AG04450 (cell line): ENCODE results near the gene JHY. TPM values are rescaled to one million over a fixed set of nuclear protein-coding genes. Genes with fewer than 3 reads are reported as not detected.
"Not testable (repeated sequence)": the region's sequence is repeated elsewhere in the genome, so short reads cannot be mapped to it uniquely, and the experiment has no call there.

Experiments
- CTCF ChIA-PET: fragments of 300-600, 350-600 bp; formaldehyde crosslinking; extraction: SDS; loops from one replicate; lab custom pipeline; 2022; ENCODE audit warnings: antibody characterized with exemption, inconsistent platforms; lab: Charles Lee
- POLR2A ChIA-PET: fragments of 350-600 bp; formaldehyde crosslinking; extraction: SDS; loops from one replicate; lab custom pipeline; 2021; ENCODE audit warnings: antibody characterized with exemption, inconsistent platforms; lab: Yijun Ruan, JAX
- DNase-seq: peaks from one replicate; pipeline ENCODE4 v3.0.0-alpha.2; 2011; ENCODE audit warnings: low read depth, low spot score
- H3K27ac ChIP-seq: one replicate; pipeline ENCODE4 v1.5.1; 2012; ENCODE audit warnings: low read depth, low read length, control low read depth
- H3K27me3 ChIP-seq: one replicate; pipeline ENCODE4 v1.6.0; 2012; ENCODE audit warnings: low read length; ENCODE audit not compliant: control insufficient read depth, insufficient read depth
- H3K4me3 ChIP-seq: 2 replicates; pipeline ENCODE4 v1.5.1; 2011; ENCODE audit warnings: mild to moderate bottlenecking, low read depth, low read length, control low read depth
- H3K9me3 ChIP-seq: 2 replicates; pipeline ENCODE4 v1.5.1; 2012; ENCODE audit warnings: low read length; ENCODE audit not compliant: control insufficient read depth, insufficient read depth
- CTCF ChIP-seq: IDR thresholded peaks from 2 replicates; pipeline ENCODE4 v1.5.1; 2011; ENCODE audit warnings: low read depth, low read length, control low read depth, inconsistent platforms
- polyA plus RNA-seq: library from polyadenylated mRNA; depleted of rRNA; stranded (reverse); fragments of >200 nt; gene quantifications from 2 replicates; pipeline ENCODE4 v1.2.3, GENCODE V29; 2011

The JHY gene
- polyA plus RNA-seq, 1 experiment: 1.4 TPM

- ChIA-PET POLR2A (interaction anchor here (1.0 kb wide), 1 partner anchor 225 kb away, joined by 4 read pairs; no protein-coding TSS in a partner anchor), CTCF (interaction anchor here (0.5 to 14.5 kb wide), 42 partner anchors 10 to 280 kb away, joined by 3 to 503 read pairs (median 5); partner anchors contain the start of gene UBASH3B)
- no peaks in the 10 kb centered on the region for H3K9me3 ChIP-seq
- DNase-seq: peak; percentile 59
- TF ChIP-seq CTCF: peak; percentile 69
- no peaks in the 10 kb centered on the region for H3K27me3 ChIP-seq
- no peak overlapping the region for H3K4me3 ChIP-seq
- H3K27ac ChIP-seq: no peak overlapping the region
These were observed 28.6 kb upstream of the JHY start for GRCh38 chr11:122853971-122854446.

- no peaks in the 10 kb centered on the region for H3K9me3 ChIP-seq
- ChIA-PET CTCF (interaction anchor here (3.2 to 6.5 kb wide), 4 partner anchors 9 to 193 kb away, joined by 39 to 324 read pairs (median 58); no protein-coding TSS in a partner anchor), POLR2A (no interaction called here)
- TF ChIP-seq CTCF: no peak
- DNase-seq: no peak
- H3K27ac ChIP-seq: no peak overlapping the region
- H3K27me3 ChIP-seq: peaks cover 14% of the 10 kb centered on the region
- H3K4me3 ChIP-seq: no peak overlapping the region
These were observed 20.9 kb upstream of the JHY start for GRCh38 chr11:122861631-122862030.

GRCh38 chr11:122862091-122862490 lies 20.5 kb upstream of the JHY start:
- H3K4me3 ChIP-seq: no peak overlapping the region
- TF ChIP-seq CTCF: no peak
- no peaks in the 10 kb centered on the region for H3K9me3 ChIP-seq
- POLR2A ChIA-PET: no interaction called here
- no peak overlapping the region for H3K27ac ChIP-seq
- no peak for DNase-seq
- H3K27me3 ChIP-seq: peaks cover 14% of the 10 kb centered on the region
- CTCF ChIA-PET: interaction anchor here (1.0 to 6.5 kb wide), 6 partner anchors 10 to 385 kb away, joined by 5 to 324 read pairs (median 46); no protein-coding TSS in a partner anchor

GRCh38 chr11:122863154-122863553 lies 19.4 kb upstream of the JHY start:
- POLR2A ChIA-PET: not testable (repeated sequence)
- H3K27me3 ChIP-seq: peaks cover 18% of the 10 kb centered on the region

GRCh38 chr11:122863704-122864326 lies 18.7 kb upstream of the JHY start:
- no peak for DNase-seq
- ChIA-PET CTCF (interaction anchor here (0.5 to 6.5 kb wide), 65 partner anchors 9 to 1857 kb away, joined by 3 to 324 read pairs (median 4); no protein-coding TSS in a partner anchor), POLR2A (interaction anchor here (0.7 kb wide), 1 partner anchor 191 kb away, joined by 3 read pairs; no protein-coding TSS in a partner anchor)
- TF ChIP-seq CTCF: peak; percentile 93
- no peak overlapping the region for H3K4me3 ChIP-seq
- peaks cover 22% of the 10 kb centered on the region for H3K27me3 ChIP-seq
- no peak overlapping the region for H3K27ac ChIP-seq
- H3K9me3 ChIP-seq: no peaks in the 10 kb centered on the region

More at GRCh38 chr11:122863154-122863553, 19.4 kb upstream of the JHY start:
- H3K4me3 ChIP-seq, H3K9me3 ChIP-seq, H3K27ac ChIP-seq, DNase-seq: not testable (repeated sequence)
- CTCF ChIA-PET: interaction anchor here (0.5 to 6.5 kb wide), 60 partner anchors 8 to 1858 kb away, joined by 3 to 324 read pairs (median 5); no protein-coding TSS in a partner anchor
